Psoas muscle (tissue), 8 donors: ENCODE measurements around the gene SNN. TPM values are rescaled to one million over a fixed set of nuclear protein-coding genes. Genes with fewer than 3 reads are reported as not detected.

Experiments used
- ATAC-seq, 4 donors: fragments of 200-7000 bp; cut with Tn5 transposase; one replicate each; pipeline ENCODE4 v1.9.1; 2020; ENCODE audit warnings: moderate library complexity in 3 of 4, mild to moderate bottlenecking in 2 of 4
- DNase-seq, 2 donors: peaks; one replicate each; pipeline ENCODE4 v3.0.0-alpha.2; 2020
- H3K27ac ChIP-seq: fragments of 200-600 bp; one replicate; pipeline ENCODE4 v1.8.0; 2022
- H3K27me3 ChIP-seq, 3 donors: fragments of 200-600 bp in 1 of 3; one replicate each; pipeline versions ENCODE4 v1.6.1 to v1.8.0; 2013 to 2022; ENCODE audit warnings: low read length in 2 of 3, mild to moderate bottlenecking in 2 of 3, moderate library complexity in 1 of 3; ENCODE audit not compliant: insufficient read depth in 3 of 3
- H3K36me3 ChIP-seq, 2 donors: fragments of 200-600 bp in 1 of 2; one replicate each; pipeline versions ENCODE4 v1.6.1 to v1.8.0; 2013 to 2022; ENCODE audit warnings: low read depth in 1 of 2, mild to moderate bottlenecking in 1 of 2, moderate library complexity in 1 of 2; ENCODE audit not compliant: insufficient read depth in 1 of 2
- H3K4me1 ChIP-seq: fragments of 200-600 bp; one replicate; pipeline ENCODE4 v1.8.0; 2022
- H3K4me3 ChIP-seq: fragments of 200-600 bp; one replicate; pipeline ENCODE4 v1.8.0; 2022; ENCODE audit warnings: mild to moderate bottlenecking
- H3K9me3 ChIP-seq: fragments of 200-600 bp; one replicate; pipeline ENCODE4 v1.8.0; 2022
- WGBS, 3 donors: extraction: QIAGEN DNeasy Blood & Tissue Kit; methylation state at CpG; one replicate each; pipeline versions ENCODE4 v1.1.6 to v1.1.7; 2013; 5-methylcytosine and 5-hydroxymethylcytosine counted together
- intact Hi-C, 2 donors: fragments of 100-400 bp; cut with DNase I; formaldehyde crosslinking; loops; one replicate each; pipeline versions ENCODE4 v1.11.0 to v1.14.2; 2022
- polyA plus RNA-seq, 3 donors: library from polyadenylated mRNA; stranded (reverse); fragments of 200-250 nt; gene quantifications; one replicate each; pipeline ENCODE4 v1.2.3, GENCODE V29; 2013
- total RNA-seq, 4 donors: library from RNA; stranded (reverse); fragmentation: NEBNext Ultra II Directional in 2 of 4; extraction: Animal tissue kit (Norgen Biotek cat#: 25700) in 2 of 4; gene quantifications; one replicate each; pipeline versions ENCODE4 v1.2.1 to v1.2.4, GENCODE V29; 2021 to 2023
- TF ChIP-seq, protein P1 (sequence below): fragments of 200-600 bp; IDR thresholded peaks from one replicate; pipeline ENCODE4 v1.8.0; 2022; ENCODE audit warnings: antibody characterized with exemption
- donor health status: healthy with polysubstance abuse.
- donor health status: DM: no; HTN: no; CAD: no; lungs with moderate emphysema.
- donor health status: Bipolar disorder and iron deficiency.
- donor health status: healthy.
- donor health status: DM: yes; HTN: yes; CAD: no.
- donor health status: DM: no; HTN: no; CAD: no.
- donor health status: DM: no; HTN: no; CAD: no.
- donor health status: DM: yes; HTN: yes; CAD: no.

Gene SNN
- total and polyA plus RNA-seq, 7 donors, result 30.3 to 152 (median 100) TPM

DNA sequence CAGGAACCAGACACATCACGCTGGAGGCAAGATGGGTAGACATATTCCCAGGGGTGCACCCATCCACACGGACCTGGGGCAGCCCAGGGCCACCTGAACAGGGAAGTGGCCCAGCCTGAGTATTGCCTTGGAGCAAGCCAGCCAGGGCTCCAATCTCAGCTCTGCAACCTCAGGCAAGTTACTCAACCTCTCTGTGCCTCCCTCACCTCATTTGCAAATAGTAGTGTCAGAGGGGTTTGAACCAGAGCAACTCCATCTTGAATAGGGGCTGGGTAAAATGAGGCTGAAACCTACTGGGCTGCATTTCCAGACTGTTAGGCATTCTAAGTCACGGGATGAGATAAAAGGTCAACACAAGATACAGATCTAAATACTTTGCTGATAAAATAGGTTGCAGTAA is 35.1 kb upstream of the SNN start:
- no peaks in the 10 kb centered on the region for H3K27me3 ChIP-seq
- H3K36me3 ChIP-seq, result no peaks in the 10 kb centered on the region
- H3K4me1 ChIP-seq, result no peaks in the 10 kb centered on the region
- TF ChIP-seq, protein P1, sequence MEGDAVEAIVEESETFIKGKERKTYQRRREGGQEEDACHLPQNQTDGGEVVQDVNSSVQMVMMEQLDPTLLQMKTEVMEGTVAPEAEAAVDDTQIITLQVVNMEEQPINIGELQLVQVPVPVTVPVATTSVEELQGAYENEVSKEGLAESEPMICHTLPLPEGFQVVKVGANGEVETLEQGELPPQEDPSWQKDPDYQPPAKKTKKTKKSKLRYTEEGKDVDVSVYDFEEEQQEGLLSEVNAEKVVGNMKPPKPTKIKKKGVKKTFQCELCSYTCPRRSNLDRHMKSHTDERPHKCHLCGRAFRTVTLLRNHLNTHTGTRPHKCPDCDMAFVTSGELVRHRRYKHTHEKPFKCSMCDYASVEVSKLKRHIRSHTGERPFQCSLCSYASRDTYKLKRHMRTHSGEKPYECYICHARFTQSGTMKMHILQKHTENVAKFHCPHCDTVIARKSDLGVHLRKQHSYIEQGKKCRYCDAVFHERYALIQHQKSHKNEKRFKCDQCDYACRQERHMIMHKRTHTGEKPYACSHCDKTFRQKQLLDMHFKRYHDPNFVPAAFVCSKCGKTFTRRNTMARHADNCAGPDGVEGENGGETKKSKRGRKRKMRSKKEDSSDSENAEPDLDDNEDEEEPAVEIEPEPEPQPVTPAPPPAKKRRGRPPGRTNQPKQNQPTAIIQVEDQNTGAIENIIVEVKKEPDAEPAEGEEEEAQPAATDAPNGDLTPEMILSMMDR, result no peak
- no peak for ATAC-seq
- DNase-seq, result no peak
- 76 to 78% (median 77%) methylated on average over 3 of the region's 3 CpGs for WGBS, 3 donors
- H3K9me3 ChIP-seq, result no peaks in the 10 kb centered on the region
- intact Hi-C loops, result no loop called here
- no peak overlapping the region for H3K27ac ChIP-seq
- no peak overlapping the region for H3K4me3 ChIP-seq

DNA sequence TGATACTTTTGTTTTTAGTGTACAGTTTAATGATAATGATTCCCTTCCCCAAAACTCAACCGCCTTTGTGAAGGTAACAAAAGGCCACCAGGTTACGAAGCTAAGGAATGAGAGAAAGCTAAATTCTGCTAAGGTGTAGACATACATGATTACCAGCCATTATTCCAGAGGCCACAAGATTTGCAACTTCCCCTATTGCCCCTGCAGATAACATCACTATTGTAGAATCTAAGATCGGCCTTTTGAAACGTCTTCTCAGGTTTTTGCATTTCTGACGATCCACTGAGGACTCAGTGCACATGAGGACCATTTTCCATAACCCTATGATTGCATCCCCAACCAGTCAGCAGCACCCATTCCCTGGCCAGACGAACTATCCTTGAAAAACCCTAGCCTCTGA is 33.9 kb upstream of the SNN start:
- DNase-seq (no peak), ATAC-seq (no peak)
- TF ChIP-seq, protein P1, result no peak
- 82 to 92% (median 90%) methylated on average over 6 of the region's 6 CpGs for WGBS, 3 donors
- H3K9me3 ChIP-seq, result no peaks in the 10 kb centered on the region
- no peak overlapping the region for H3K4me3 ChIP-seq
- intact Hi-C loops, result no loop called here
- no peaks in the 10 kb centered on the region for H3K36me3 ChIP-seq
- H3K27ac ChIP-seq, result no peak overlapping the region
- H3K4me1 ChIP-seq, result no peaks in the 10 kb centered on the region
- H3K27me3 ChIP-seq, result no peaks in the 10 kb centered on the region

DNA sequence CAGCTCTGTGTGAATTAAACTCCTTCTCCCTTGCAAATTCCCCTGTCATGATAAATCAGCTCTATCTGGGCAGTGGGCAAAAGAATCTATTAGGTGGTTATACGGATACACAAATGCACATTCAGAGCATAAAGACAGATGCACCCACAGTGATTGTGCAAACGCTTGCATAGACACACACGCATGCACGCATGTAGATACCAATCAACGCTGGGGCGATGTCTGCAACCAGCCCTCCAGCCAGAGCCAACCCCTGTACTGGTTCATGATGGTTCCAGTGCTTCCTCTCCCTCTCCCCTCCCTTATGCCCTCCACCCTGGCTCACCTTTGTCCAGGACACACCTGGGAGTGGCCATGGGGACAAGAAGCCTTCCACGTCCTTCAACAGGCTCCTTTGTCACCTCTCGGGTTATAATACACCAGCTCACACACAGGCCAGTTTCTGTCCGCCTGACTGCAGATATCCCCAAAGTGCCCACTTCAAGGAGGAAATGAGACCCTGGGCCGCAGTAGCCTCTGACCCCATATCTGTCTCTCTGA is 33.1 kb upstream of the SNN start:
- Histone ChIP-seq H3K27ac (no peak overlapping the region), H3K4me1 (peaks cover 5% of the 10 kb centered on the region), H3K27me3 (no peaks in the 10 kb centered on the region), H3K36me3 (no peaks in the 10 kb centered on the region), H3K9me3 (no peaks in the 10 kb centered on the region), H3K4me3 (no peak overlapping the region)
- DNase-seq (no peak), ATAC-seq (no peak)
- intact Hi-C loops, result loop anchor here in 1 of 2 donors (5.0 kb wide), 1 partner anchor 243 kb away; no protein-coding TSS in a partner anchor
- TF ChIP-seq, protein P1, result no peak
- 92 to 95% (median 95%) methylated on average over 10 of the region's 10 CpGs for WGBS, 3 donors

DNA sequence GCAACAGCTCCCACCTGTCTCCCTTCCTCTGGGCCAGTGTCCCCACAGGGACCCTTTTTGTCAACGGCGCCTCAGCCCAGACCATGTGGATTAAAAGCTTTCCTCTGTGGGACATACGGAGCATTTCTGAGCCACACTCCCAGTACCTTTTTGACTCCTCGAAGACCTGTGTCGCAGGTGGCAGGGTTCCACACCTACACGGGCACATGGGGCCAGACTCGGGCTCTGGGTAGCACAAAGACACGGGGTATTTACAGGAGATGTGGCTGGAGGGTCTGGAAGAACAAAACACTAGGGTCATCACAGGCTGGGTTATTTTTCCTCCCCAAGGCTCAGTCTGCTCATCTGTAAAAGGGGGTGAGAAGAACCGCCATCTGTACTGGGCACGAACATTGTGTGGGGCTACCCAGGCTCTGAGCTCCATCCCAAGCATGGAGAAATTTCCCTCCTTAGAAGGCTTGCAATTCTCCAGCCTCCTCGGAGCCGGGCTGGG is 32.5 kb upstream of the SNN start:
- Histone ChIP-seq H3K4me1 (peaks cover 9% of the 10 kb centered on the region), H3K9me3 (no peaks in the 10 kb centered on the region), H3K4me3 (no peak overlapping the region), H3K36me3 (no peaks in the 10 kb centered on the region), H3K27me3 (no peaks in the 10 kb centered on the region), H3K27ac (no peak overlapping the region)
- DNase-seq (no peak), ATAC-seq (no peak)
- intact Hi-C loops, result loop anchor here in 1 of 2 donors (5.0 kb wide), 1 partner anchor 243 kb away; no protein-coding TSS in a partner anchor
- TF ChIP-seq, protein P1, result no peak
- 81 to 88% (median 85%) methylated on average over 12 of the region's 12 CpGs for WGBS, 3 donors
